DOHH2 (cell line): ENCODE measurements around the gene UBXN4.

Source experiments
- H3F3A ChIP-seq: fragments of 200-600 bp; sonication (generic), shearing (Covaris generic); 2 replicates; pipeline ENCODE4 v1.6.0; 2016; ENCODE audit warnings: antibody characterized with exemption, mild to moderate bottlenecking; ENCODE audit not compliant: control insufficient read depth, insufficient read depth
- H3K27ac ChIP-seq: fragments of 200-600 bp; sonication (generic); 2 replicates; pipeline ENCODE4 v1.5.1; 2014; ENCODE audit warnings: low read depth, mild to moderate bottlenecking, low read length, moderate library complexity
- H3K27me3 ChIP-seq: fragments of 200-600 bp; sonication (generic); 2 replicates; pipeline ENCODE4 v1.6.1; 2014; ENCODE audit warnings: mild to moderate bottlenecking, low read length, mixed read lengths; ENCODE audit not compliant: control insufficient read depth
- H3K36me3 ChIP-seq: fragments of 200-600 bp; sonication (generic); 2 replicates; pipeline ENCODE4 v1.6.1; 2014; ENCODE audit warnings: mild to moderate bottlenecking, low read length, moderate library complexity, mixed read lengths; ENCODE audit not compliant: control insufficient read depth
- H3K4me1 ChIP-seq: fragments of 200-600 bp; sonication (generic); 2 replicates; pipeline ENCODE4 v1.6.1; 2014; ENCODE audit warnings: mild to moderate bottlenecking, low read length, mixed read lengths; ENCODE audit not compliant: control insufficient read depth
- H3K4me2 ChIP-seq: fragments of 200-600 bp; sonication (generic); 2 replicates; pipeline ENCODE4 v1.6.0; 2014; ENCODE audit warnings: mild to moderate bottlenecking, low read length, moderate library complexity
- H3K4me3 ChIP-seq: fragments of 200-600 bp; sonication (generic); 2 replicates; pipeline ENCODE4 v1.5.1; 2014; ENCODE audit warnings: mild to moderate bottlenecking, low read length, mixed read lengths
- H3K79me2 ChIP-seq: fragments of 200-600 bp; sonication (generic); 2 replicates; pipeline ENCODE4 v1.6.1; 2014; ENCODE audit warnings: mild to moderate bottlenecking, low read length, mixed read lengths; ENCODE audit not compliant: control insufficient read depth
- H3K9me2 ChIP-seq: fragments of 200-600 bp; sonication (generic); replicated peaks from 2 replicates; pipeline ENCODE4 v1.6.1; 2014; ENCODE audit warnings: mild to moderate bottlenecking, low read length, mixed read lengths; ENCODE audit not compliant: control insufficient read depth
- H3K9me3 ChIP-seq: fragments of 200-600 bp; sonication (generic); 2 replicates; pipeline ENCODE4 v1.6.1; 2014; ENCODE audit warnings: antibody characterized with exemption, low read length, mixed read lengths; ENCODE audit not compliant: control insufficient read depth, insufficient read depth
- H4K20me1 ChIP-seq: fragments of 200-600 bp; sonication (generic); 2 replicates; pipeline ENCODE4 v1.6.0; 2014; ENCODE audit warnings: low read depth, mild to moderate bottlenecking, antibody characterized with exemption, low read length, moderate library complexity; ENCODE audit not compliant: control insufficient read depth, insufficient read depth
- EZH2phosphoT487 ChIP-seq: fragments of 200-600 bp; sonication (generic); IDR thresholded peaks from 2 replicates; pipeline ENCODE4 v1.6.1; 2017; ENCODE audit warnings: borderline replicate concordance, mild to moderate bottlenecking, antibody characterized with exemption, low read length, moderate library complexity, mixed read lengths
- TF ChIP-seq, protein P1 (sequence below): fragments of 200-600 bp; sonication (generic); IDR thresholded peaks from one replicate; pipeline ENCODE4 v1.5.1; 2014; ENCODE audit warnings: antibody characterized with exemption, mild to moderate bottlenecking, low read depth, low read length; ENCODE audit not compliant: poor library complexity, severe bottlenecking

Gene UBXN4

DNA sequence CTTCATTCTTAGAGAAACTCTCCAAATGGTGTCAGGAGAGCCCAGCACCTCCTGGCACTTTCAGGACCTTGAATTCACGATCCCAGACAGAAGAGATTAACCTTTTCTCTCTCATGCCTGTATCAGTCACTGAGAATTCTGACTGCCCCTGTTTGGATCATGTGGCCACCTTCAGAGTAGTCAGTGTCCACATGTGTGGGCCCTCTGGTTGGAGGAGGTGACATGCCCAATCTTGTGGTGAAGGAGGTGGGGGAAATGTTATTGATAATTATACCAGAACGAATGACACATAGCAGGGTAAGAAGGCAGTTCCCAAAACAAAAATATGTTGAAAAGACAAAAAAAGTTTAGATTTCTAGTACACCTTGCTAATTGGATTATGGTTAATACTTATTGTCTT is 31.7 kb downstream of the UBXN4 start:
- H3K27ac ChIP-seq = no peak overlapping the region
- H3K4me2 ChIP-seq = no peak overlapping the region
- H3K79me2 ChIP-seq = no peaks in the 10 kb centered on the region
- no peaks in the 10 kb centered on the region for H3K27me3 ChIP-seq
- peaks cover 85% of the 10 kb centered on the region for H3K36me3 ChIP-seq
- TF ChIP-seq, protein P1, sequence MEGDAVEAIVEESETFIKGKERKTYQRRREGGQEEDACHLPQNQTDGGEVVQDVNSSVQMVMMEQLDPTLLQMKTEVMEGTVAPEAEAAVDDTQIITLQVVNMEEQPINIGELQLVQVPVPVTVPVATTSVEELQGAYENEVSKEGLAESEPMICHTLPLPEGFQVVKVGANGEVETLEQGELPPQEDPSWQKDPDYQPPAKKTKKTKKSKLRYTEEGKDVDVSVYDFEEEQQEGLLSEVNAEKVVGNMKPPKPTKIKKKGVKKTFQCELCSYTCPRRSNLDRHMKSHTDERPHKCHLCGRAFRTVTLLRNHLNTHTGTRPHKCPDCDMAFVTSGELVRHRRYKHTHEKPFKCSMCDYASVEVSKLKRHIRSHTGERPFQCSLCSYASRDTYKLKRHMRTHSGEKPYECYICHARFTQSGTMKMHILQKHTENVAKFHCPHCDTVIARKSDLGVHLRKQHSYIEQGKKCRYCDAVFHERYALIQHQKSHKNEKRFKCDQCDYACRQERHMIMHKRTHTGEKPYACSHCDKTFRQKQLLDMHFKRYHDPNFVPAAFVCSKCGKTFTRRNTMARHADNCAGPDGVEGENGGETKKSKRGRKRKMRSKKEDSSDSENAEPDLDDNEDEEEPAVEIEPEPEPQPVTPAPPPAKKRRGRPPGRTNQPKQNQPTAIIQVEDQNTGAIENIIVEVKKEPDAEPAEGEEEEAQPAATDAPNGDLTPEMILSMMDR = no peak
- TF ChIP-seq EZH2phosphoT487 = no peak
- H3K9me2 ChIP-seq = no peaks in the 10 kb centered on the region
- H3K9me3 ChIP-seq = no peaks in the 10 kb centered on the region
- no peak overlapping the region for H3K4me3 ChIP-seq
- H3K4me1 ChIP-seq = no peaks in the 10 kb centered on the region
- H3F3A ChIP-seq = no peaks in the 10 kb centered on the region; the same call in 1 of the 2 replicates
- no peaks in the 10 kb centered on the region for H4K20me1 ChIP-seq

DNA sequence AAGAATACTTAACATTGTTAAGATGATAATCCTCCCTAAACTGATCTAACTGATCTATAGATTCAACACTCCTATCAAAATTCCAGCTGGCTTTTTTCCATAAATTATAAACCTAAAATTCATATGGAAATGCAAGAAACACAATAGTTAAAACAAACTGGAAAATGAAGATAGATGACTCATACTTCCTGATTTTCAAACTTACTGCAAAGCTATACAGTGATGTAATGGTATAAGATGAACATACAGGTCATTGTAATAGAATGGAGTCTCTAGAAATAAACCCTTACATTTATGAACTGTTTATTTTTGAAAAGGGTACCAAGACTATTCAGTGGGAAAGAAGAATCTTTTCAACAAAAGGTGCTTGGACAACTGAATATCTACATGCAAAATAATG is 32.3 kb downstream of the UBXN4 start:
- H3K4me3 ChIP-seq = no peak overlapping the region
- TF ChIP-seq, protein P1 = no peak
- no peak for TF ChIP-seq EZH2phosphoT487
- peaks cover 5% of the 10 kb centered on the region; the same call in 1 of the 2 replicates for H3F3A ChIP-seq
- H3K4me1 ChIP-seq = no peaks in the 10 kb centered on the region
- H3K4me2 ChIP-seq = no peak overlapping the region
- peaks cover 85% of the 10 kb centered on the region for H3K36me3 ChIP-seq
- no peaks in the 10 kb centered on the region for H3K9me2 ChIP-seq
- no peaks in the 10 kb centered on the region for H3K27me3 ChIP-seq
- H3K79me2 ChIP-seq = no peaks in the 10 kb centered on the region
- no peaks in the 10 kb centered on the region for H4K20me1 ChIP-seq
- no peaks in the 10 kb centered on the region for H3K9me3 ChIP-seq
- no peak overlapping the region for H3K27ac ChIP-seq

DNA sequence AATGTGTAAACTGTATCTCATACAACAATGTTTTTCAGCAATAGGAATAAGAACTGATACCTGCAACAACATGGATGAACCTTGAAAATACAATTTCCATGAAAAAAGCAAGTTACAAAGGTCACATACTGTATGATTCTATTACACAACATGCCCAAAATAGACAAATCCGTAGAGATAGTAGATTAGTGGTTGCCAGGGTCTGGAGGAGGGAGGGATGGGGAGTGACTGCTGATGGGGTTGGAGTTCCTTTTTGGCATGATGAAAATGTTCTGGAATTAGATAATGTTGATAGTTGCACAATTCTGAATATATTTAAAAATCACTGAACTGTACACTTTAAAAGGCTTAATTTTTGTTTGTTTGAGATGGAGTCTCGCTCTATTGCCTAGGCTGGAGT is 33.8 kb downstream of the UBXN4 start:
- Histone ChIP-seq H3K9me3 (no peaks in the 10 kb centered on the region), H3K36me3 (peaks cover 81% of the 10 kb centered on the region)
- TF ChIP-seq, protein P1 = no peak
- TF ChIP-seq EZH2phosphoT487 = no peak

DNA sequence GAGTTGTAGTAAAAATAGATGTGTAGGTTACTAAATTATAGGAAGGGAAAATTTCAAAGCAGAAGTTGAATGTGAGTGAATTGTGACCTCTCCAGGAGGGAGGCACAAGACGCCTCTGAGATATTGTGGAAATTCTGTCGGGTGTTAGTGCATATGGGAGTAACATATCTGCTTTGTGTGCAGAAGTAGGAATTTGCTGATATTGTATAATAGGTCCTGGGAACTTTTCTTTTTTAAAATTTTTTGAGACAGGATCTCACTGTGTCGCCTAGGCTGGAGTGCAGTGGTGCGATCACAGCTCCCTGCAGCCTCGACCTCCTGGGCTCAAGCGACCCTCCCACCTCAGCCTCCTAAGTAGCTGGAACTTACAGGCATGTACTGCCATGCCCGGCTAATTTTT is 34.7 kb downstream of the UBXN4 start:
- Histone ChIP-seq H3K4me3 (no peak overlapping the region), H3K9me2 (no peaks in the 10 kb centered on the region), H3K4me1 (peaks cover under 1% of the 10 kb centered on the region), H4K20me1 (no peaks in the 10 kb centered on the region), H3K9me3 (no peaks in the 10 kb centered on the region), H3K27ac (no peak overlapping the region), H3K36me3 (peaks cover 82% of the 10 kb centered on the region), H3K79me2 (no peaks in the 10 kb centered on the region), H3F3A (peaks cover 6% of the 10 kb centered on the region; the same call in 1 of the 2 replicates), H3K27me3 (no peaks in the 10 kb centered on the region), H3K4me2 (no peak overlapping the region)
- TF ChIP-seq EZH2phosphoT487 = no peak
- TF ChIP-seq, protein P1 = no peak

More for the DNA sequence above, 33.8 kb downstream of the UBXN4 start:
- H3K9me2 ChIP-seq = no peaks in the 10 kb centered on the region
- no peaks in the 10 kb centered on the region for H3K79me2 ChIP-seq
- no peaks in the 10 kb centered on the region for H3K4me1 ChIP-seq
- H3K27ac ChIP-seq = no peak overlapping the region
- peaks cover 6% of the 10 kb centered on the region; the same call in 1 of the 2 replicates for H3F3A ChIP-seq
- no peak overlapping the region for H3K4me2 ChIP-seq
- H3K4me3 ChIP-seq = no peak overlapping the region
- no peaks in the 10 kb centered on the region for H4K20me1 ChIP-seq
- no peaks in the 10 kb centered on the region for H3K27me3 ChIP-seq
